HepG2 (cell line): ENCODE results near the gene MSANTD4.

Experiments used
- ZNF644 ChIP-seq: IDR thresholded peaks from 2 replicates; pipeline ENCODE4 v1.6.1; 2016; ENCODE audit warnings: low read depth
- TF ChIP-seq, protein P1 (sequence below): IDR thresholded peaks from 2 replicates; pipeline ENCODE4 v1.6.1; 2012; ENCODE audit warnings: inconsistent platforms

DNA sequence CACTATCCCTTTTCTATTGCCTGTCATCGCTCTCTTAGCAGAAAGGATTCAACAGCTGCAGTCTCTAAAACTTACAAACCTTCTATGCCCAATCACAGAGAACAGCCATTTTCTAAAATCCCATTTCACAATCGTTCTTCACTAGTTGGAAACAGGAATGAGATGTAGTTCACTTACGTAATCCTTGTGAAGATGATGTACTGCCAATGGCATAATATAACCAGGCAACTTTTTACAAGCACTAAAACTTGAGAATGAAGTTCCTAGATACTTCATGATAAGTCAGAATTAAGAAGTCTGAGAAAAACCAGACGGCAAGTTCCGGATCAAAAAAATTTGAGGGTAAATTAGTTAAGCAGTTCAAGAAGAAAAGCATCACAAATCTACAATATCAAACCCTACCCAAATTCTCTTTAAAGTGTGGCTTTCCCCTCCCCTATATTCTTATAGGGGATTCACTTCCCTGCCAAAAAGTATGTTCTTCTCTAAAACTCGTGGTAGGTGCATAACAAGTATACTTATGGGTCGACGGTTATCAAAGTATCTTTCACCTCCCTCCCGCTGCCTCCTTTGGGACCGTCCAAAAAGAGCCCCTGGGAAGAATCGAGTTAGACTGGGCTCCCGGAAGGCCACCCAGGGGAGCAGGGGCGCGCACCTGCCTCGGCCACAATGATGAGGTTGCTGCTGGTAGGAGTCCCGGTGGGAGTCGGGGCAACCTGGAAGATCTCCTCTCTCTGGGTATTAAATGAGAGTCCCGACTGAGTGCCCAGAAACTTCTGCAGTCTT lies 666 bp downstream of the MSANTD4 start:
- TF ChIP-seq, protein P1, sequence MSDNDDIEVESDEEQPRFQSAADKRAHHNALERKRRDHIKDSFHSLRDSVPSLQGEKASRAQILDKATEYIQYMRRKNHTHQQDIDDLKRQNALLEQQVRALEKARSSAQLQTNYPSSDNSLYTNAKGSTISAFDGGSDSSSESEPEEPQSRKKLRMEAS, result no peak
- TF ChIP-seq ZNF644 (CRISPR knock-in tag), result no peak
